IPS-15b (cell line): Measurements from ENCODE around the gene SLC37A1.

Experiments
- H3K27me3 ChIP-seq: one replicate; pipeline ENCODE4 v1.6.1; 2013; ENCODE audit warnings: low read length; ENCODE audit not compliant: control insufficient read depth, insufficient read depth
- H3K36me3 ChIP-seq: one replicate; pipeline ENCODE4 v1.6.1; 2013; ENCODE audit warnings: low read length; ENCODE audit not compliant: control insufficient read depth, insufficient read depth
- H3K4me1 ChIP-seq: one replicate; pipeline ENCODE4 v1.6.1; 2013; ENCODE audit warnings: mild to moderate bottlenecking, low read length; ENCODE audit not compliant: control insufficient read depth, insufficient read depth
- H3K4me3 ChIP-seq: one replicate; pipeline ENCODE4 v1.5.1; 2013; ENCODE audit warnings: low read depth, low read length
- H3K9ac ChIP-seq: one replicate; pipeline ENCODE4 v1.6.1; 2013; ENCODE audit warnings: low read depth, mild to moderate bottlenecking, low read length
- H3K9me3 ChIP-seq: one replicate; pipeline ENCODE4 v1.6.1; 2013; ENCODE audit warnings: mild to moderate bottlenecking, low read length; ENCODE audit not compliant: control insufficient read depth, insufficient read depth

Gene SLC37A1

DNA sequence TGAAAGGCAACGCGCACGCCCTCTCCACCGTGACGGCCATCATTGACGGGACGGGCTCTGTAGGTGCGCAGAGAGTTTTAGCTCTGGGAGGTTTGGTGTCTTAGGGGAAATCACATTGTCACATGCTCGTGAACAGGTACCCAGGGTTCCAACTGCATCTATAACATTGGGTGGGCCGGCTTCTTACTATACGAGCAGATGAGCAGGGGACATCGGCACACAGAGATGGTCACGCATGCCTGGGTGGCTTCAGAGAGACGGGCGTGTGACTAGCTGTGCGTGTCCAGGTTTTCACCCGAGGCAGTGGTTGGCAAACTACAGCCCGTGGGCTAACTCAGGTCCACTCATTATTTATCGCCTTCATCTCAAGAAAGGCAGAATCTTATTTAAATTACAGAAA is 54.7 kb downstream of the SLC37A1 start:
- peaks cover 43% of the 10 kb centered on the region for H3K36me3 ChIP-seq
- no peaks in the 10 kb centered on the region for H3K9me3 ChIP-seq
- H3K27me3 ChIP-seq, result no peaks in the 10 kb centered on the region

DNA sequence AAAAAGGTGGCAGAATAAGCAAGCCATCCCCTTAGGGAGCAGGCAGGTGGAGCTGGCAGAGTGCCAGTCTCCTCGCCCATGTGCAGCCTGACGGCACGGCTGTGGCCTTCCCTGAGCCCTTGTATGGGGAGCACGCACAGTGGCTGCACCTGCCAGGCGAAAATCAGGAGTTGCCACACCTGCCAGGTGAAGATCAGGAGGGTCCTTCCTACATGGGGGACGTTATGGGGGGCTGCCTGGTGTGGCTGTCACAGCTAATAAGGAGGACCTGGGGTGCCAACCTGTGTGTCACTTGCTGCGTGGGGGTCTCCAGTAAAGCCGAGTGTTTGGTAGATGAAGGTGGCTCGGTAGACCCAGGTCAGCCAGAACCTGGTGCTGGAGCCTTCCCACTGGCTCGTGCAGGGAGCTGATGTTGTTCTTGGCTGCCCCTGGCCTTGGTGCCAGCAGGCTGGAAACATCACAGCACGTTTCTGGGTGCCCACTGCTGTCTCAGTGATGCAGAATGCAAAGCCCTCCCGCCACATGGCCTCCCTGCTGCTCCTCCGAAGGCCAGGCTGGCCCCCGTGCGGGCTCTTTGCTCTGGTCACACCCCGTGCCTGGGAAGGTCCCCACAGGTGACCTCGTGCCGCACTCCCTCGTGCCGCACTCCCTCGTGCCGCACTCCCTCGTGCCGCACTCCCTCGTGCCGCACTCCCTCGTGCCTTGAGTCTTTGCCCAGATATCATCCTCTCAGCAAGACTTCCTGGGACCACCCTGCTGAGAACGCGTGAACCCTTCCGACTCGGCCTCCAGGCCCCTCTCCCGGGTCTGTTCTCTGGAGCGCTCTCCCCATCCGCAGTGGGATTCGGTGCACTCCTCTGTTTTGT is 55.4 kb downstream of the SLC37A1 start:
- peaks cover 41% of the 10 kb centered on the region for H3K36me3 ChIP-seq

More for the DNA sequence above, 54.7 kb downstream of the SLC37A1 start:
- Histone ChIP-seq H3K4me3 (no peak overlapping the region), H3K4me1 (no peaks in the 10 kb centered on the region), H3K9ac (no peak overlapping the region)

DNA sequence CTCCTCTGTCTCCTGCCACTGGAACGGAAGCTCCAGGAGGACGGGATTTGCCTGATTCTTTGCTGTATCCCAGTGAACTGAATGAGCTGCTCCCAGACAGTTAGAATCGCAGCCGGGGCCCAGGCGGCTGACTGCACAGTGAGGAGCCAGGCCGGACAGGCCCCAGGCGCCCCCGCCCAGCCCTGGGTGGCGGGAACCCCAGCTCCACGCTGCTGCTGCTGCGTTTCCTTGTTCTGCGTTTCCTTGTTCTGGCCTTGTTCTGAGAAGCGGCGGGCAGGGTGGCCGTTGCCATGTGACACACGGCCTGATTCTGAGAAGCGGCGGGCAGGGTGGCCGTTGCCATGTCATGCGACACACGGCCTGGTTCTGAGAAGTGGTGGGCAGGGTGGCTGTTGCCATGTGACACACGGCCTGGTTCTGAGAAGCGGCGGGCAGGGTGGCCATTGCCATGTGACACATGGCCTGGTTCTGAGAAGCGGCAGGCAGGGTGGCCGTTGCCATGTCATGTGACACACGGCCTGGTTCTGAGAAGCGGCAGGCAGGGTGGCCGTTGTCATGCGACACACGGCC is 56.2 kb downstream of the SLC37A1 start:
- peaks cover 39% of the 10 kb centered on the region for H3K36me3 ChIP-seq

More for the DNA sequence above, 55.4 kb downstream of the SLC37A1 start:
- no peaks in the 10 kb centered on the region for H3K4me1 ChIP-seq
- no peak overlapping the region for H3K9ac ChIP-seq
- no peak overlapping the region for H3K4me3 ChIP-seq
- H3K27me3 ChIP-seq, result no peaks in the 10 kb centered on the region
- H3K9me3 ChIP-seq, result no peaks in the 10 kb centered on the region

DNA sequence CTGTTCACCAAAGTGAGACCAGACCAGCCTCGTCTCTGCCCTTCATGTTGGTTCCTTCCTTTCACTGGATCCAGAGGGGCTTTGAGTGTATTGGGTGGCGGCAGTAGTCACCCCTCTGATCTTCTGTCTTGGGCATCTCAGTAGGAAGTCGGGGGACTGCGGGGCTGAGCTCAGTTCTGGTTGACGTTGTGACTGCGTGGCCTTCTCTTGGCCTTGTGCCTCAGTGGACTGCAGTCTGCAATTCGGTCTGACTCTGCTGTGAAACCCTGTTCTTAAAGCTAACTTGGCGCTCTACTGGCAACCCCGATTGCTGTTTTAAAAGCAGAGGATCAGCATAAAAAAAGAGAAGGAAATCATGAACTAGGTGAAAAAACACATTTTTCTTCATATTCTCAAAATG is 56.7 kb downstream of the SLC37A1 start:
- no peaks in the 10 kb centered on the region for H3K9me3 ChIP-seq
- no peak overlapping the region for H3K9ac ChIP-seq
- no peaks in the 10 kb centered on the region for H3K4me1 ChIP-seq
- peaks cover 42% of the 10 kb centered on the region for H3K36me3 ChIP-seq
- H3K4me3 ChIP-seq, result no peak overlapping the region
- no peaks in the 10 kb centered on the region for H3K27me3 ChIP-seq

More for the DNA sequence above, 56.2 kb downstream of the SLC37A1 start:
- Histone ChIP-seq H3K4me1 (no peaks in the 10 kb centered on the region), H3K27me3 (no peaks in the 10 kb centered on the region), H3K4me3 (no peak overlapping the region), H3K9me3 (no peaks in the 10 kb centered on the region), H3K9ac (no peak overlapping the region)

- H3K27me3 ChIP-seq, result no peaks in the 10 kb centered on the region
- H3K9ac ChIP-seq, result no peak overlapping the region
- H3K4me3 ChIP-seq, result no peak overlapping the region
- no peaks in the 10 kb centered on the region for H3K9me3 ChIP-seq
- peaks cover 44% of the 10 kb centered on the region for H3K36me3 ChIP-seq
- no peaks in the 10 kb centered on the region for H3K4me1 ChIP-seq
Measured at GRCh38 chr21:42570841-42571387, 57.3 kb downstream of the SLC37A1 start.

DNA sequence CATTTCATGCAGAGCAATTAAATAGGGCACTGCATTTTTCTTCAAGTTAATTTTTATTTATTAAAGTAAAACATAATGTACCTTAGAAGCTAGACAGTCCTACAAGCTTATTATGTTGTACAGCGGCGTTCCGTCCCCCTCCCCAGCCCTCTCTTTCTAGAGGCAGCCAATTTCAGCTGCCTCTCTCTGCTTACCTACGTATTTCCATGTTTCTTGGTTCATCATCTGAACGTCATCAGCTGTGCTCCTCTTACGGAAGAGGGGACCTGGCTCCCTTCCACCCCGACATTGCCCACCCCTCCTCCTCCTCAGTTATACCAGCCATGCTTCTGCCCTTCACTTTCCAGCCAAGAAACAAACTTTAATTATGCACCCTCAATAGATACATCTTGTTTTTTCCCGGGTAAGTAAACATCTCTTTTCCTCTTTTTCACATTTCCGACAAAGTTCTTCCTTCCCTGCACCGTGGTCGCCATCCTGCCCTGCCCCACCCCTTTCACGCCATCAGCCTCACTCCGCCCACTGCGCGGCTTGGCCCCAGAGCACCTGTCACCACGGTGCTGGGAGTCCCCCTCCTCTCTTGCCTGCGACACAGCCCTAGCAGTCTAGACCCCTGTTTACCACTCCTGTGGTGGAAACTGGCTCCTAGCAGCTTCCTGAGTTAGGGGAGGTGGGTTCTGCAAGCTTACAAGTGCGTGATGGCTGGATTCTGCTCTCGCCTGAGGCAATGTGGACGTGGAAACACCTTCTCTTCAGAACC is 57.9 kb downstream of the SLC37A1 start:
- H3K4me3 ChIP-seq, result no peak overlapping the region
- no peak overlapping the region for H3K9ac ChIP-seq
- H3K4me1 ChIP-seq, result no peaks in the 10 kb centered on the region
- H3K27me3 ChIP-seq, result no peaks in the 10 kb centered on the region
- peaks cover 45% of the 10 kb centered on the region for H3K36me3 ChIP-seq
- H3K9me3 ChIP-seq, result peaks cover 3% of the 10 kb centered on the region

- Histone ChIP-seq H3K27me3 (no peaks in the 10 kb centered on the region), H3K9me3 (peaks cover 3% of the 10 kb centered on the region), H3K36me3 (peaks cover 35% of the 10 kb centered on the region), H3K4me3 (no peak overlapping the region), H3K9ac (no peak overlapping the region), H3K4me1 (no peaks in the 10 kb centered on the region)
Measured at GRCh38 chr21:42572906-42573495, 59.3 kb downstream of the SLC37A1 start.

- H3K9me3 ChIP-seq, result peaks cover 3% of the 10 kb centered on the region
- no peaks in the 10 kb centered on the region for H3K27me3 ChIP-seq
- H3K4me3 ChIP-seq, result no peak overlapping the region
- H3K9ac ChIP-seq, result no peak overlapping the region
- no peaks in the 10 kb centered on the region for H3K4me1 ChIP-seq
- peaks cover 23% of the 10 kb centered on the region for H3K36me3 ChIP-seq
Measured at GRCh38 chr21:42574234-42575027, 60.8 kb downstream of the SLC37A1 start.

DNA sequence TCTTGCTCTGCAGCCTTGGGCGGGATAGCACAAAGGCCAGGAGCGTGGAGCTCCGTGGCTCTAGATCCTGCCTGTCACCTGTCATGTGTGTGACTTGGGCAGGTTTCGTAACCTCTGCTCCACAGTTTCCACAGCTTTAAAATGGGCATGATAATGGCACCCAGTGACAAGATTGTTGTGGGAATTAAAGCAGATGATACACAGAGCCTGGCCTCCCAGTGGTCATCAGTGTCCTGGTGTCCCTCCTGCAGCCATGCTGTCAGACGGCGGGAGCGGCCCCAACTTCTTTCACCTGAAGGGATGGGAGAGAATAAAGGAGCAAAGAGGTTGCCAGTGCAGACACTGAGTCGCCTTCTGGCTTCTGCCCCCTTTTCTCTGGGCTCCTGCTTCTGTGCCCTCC is 61.5 kb downstream of the SLC37A1 start:
- Histone ChIP-seq H3K9ac (no peak overlapping the region), H3K4me1 (no peaks in the 10 kb centered on the region), H3K27me3 (no peaks in the 10 kb centered on the region), H3K9me3 (peaks cover 3% of the 10 kb centered on the region), H3K4me3 (no peak overlapping the region), H3K36me3 (peaks cover 20% of the 10 kb centered on the region)

GRCh38 chr21:42576639-42577038 is 63.0 kb downstream of the SLC37A1 start:
- no peaks in the 10 kb centered on the region for H3K27me3 ChIP-seq
- H3K4me1 ChIP-seq, result no peaks in the 10 kb centered on the region
- H3K4me3 ChIP-seq, result no peak overlapping the region
- H3K9me3 ChIP-seq, result peaks cover 3% of the 10 kb centered on the region
- H3K9ac ChIP-seq, result no peak overlapping the region
- H3K36me3 ChIP-seq, result peaks cover 9% of the 10 kb centered on the region

GRCh38 chr21:42578034-42578433 is 64.4 kb downstream of the SLC37A1 start:
- no peak overlapping the region for H3K4me3 ChIP-seq
- no peaks in the 10 kb centered on the region for H3K27me3 ChIP-seq
- H3K36me3 ChIP-seq, result peaks cover 9% of the 10 kb centered on the region
- no peak overlapping the region for H3K9ac ChIP-seq
- H3K4me1 ChIP-seq, result no peaks in the 10 kb centered on the region
- peaks cover 3% of the 10 kb centered on the region for H3K9me3 ChIP-seq
